ENCODE data around the gene ANG. TPM values are rescaled to one million over a fixed set of nuclear protein-coding genes. Genes with fewer than 3 reads are reported as not detected.
"Not testable (repeated sequence)": the region's sequence is repeated elsewhere in the genome, so short reads cannot be mapped to it uniquely, and the experiment has no call there.

ANG gene
- total and polyA plus RNA-seq, 9 of the 15 experiments (the other 6 are each of a cell fraction or from before 2014, with no cell fraction given) = 0.21 to 0.73 (median 0.34) TPM; not detected in 4

DNA sequence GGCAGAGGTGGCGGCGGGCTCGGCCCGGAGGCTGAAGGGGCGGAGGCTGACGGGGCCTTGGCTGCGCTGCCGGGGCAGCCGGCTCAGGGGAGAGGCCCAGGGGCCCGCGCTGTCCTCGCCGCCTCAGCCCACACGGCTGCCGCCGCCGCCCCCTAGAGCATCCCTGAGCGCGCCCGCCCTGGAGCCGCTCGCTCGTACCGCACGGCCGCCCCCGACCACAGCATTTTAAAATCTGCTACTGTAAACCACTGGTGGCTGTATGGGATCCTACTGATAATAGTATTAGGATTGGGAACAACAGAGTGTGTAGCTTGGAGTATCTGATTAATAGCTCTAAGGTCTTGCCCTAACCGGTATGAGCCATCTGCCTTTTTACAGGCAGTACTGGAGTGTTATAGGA lies 34.9 kb downstream of the ANG start:
- TF ChIP-seq, protein P1, sequence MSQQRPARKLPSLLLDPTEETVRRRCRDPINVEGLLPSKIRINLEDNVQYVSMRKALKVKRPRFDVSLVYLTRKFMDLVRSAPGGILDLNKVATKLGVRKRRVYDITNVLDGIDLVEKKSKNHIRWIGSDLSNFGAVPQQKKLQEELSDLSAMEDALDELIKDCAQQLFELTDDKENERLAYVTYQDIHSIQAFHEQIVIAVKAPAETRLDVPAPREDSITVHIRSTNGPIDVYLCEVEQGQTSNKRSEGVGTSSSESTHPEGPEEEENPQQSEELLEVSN (IDR thresholded peaks at IDR 0.05; ENCODE audit: borderline replicate concordance in 1 of 2, extremely low read depth in 1 of 2, insufficient read depth in 1 of 2, insufficient read length in 1 of 2, low read depth in 1 of 2, low read length in 1 of 2, poor library complexity in 1 of 2, severe bottlenecking in 1 of 2) = peak in 1 of 2 experiments; percentile 16
- TF ChIP-seq, protein P2, sequence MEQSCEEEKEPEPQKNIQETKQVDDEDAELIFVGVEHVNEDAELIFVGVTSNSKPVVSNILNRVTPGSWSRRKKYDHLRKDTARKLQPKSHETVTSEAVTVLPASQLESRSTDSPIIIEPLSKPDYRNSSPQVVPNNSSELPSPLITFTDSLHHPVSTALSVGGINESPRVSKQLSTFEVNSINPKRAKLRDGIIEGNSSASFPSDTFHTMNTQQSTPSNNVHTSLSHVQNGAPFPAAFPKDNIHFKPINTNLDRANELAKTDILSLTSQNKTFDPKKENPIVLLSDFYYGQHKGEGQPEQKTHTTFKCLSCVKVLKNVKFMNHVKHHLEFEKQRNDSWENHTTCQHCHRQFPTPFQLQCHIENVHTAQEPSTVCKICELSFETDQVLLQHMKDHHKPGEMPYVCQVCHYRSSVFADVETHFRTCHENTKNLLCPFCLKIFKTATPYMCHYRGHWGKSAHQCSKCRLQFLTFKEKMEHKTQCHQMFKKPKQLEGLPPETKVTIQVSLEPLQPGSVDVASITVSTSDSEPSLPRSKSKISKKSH (CRISPR knock-in tag; IDR thresholded peaks at IDR 0.05) = no peak
- H3K4me1 ChIP-seq (replicated peaks in 1 of 2; ENCODE audit: control insufficient read depth in 2 of 2, insufficient read depth in 2 of 2, low read length in 2 of 2) = peaks cover 0 to 6% of the 10 kb centered on the region in 2 experiments; a peak in 2 of 5 replicates
- FAIRE-seq (no peak), ATAC-seq (peak; percentile 49; the same call in 1 of the 3 replicates), DNase-seq (ENCODE audit: extremely low read depth in 1 of 4, low spot score in 3 of 4) (peak in 1 of 4 experiments; percentile 10)
- ChIA-PET POLR2A (no interaction called here), CTCF (ENCODE audit: low intra/inter-chr PET ratio) (no interaction called here)
- no peak overlapping the region for H3K4me2 ChIP-seq (ENCODE audit: insufficient read depth, low read length)
- no TSS peak for BruUV-seq (replicated peaks)
- H4K20me1 ChIP-seq (replicated peaks; ENCODE audit: control insufficient read depth, insufficient read depth, low read length) = no peaks in the 10 kb centered on the region
- H3K9me3 ChIP-seq (replicated peaks; ENCODE audit: control insufficient read depth, insufficient read depth, low read depth, low read length) = no peaks in the 10 kb centered on the region
- H3K9ac ChIP-seq (ENCODE audit: insufficient read depth in 1 of 2, low read depth in 2 of 2, low read length in 2 of 2) = no peak overlapping the region
- H3K9me1 ChIP-seq (ENCODE audit: control insufficient read depth, insufficient read depth, low read length) = no peaks in the 10 kb centered on the region
- no peaks in the 10 kb centered on the region for H3K79me2 ChIP-seq (ENCODE audit: control insufficient read depth, insufficient read depth, low read length)
- no peak overlapping the region for H3K27ac ChIP-seq (ENCODE audit: extremely low read depth, low read depth, low read length)
- no peak overlapping the region for H3K4me3 ChIP-seq
- peaks cover 22 to 37% of the 10 kb centered on the region in 2 experiments; a peak in 4 of 5 replicates for H3K27me3 ChIP-seq (ENCODE audit: control insufficient read depth in 2 of 2, insufficient read depth in 2 of 2, low read length in 2 of 2)
- H2AFZ ChIP-seq (ENCODE audit: low read depth, low read length) = no peak overlapping the region
- in situ Hi-C loops (cut with MboI) = loop anchor here (25.0 kb wide), 1 partner anchor 239 kb away; the partner anchor contains the start of gene RNASE2
- H3K36me3 ChIP-seq (ENCODE audit: control insufficient read depth, insufficient read depth, low read length) = no peaks in the 10 kb centered on the region
- 7% methylated on average over 10 of the region's 28 CpGs for WGBS (ENCODE audit: insufficient coverage, low coverage, missing lambda C conversion rate)
- intact Hi-C loops (cut with micrococcal nuclease) = no loop called here

DNA sequence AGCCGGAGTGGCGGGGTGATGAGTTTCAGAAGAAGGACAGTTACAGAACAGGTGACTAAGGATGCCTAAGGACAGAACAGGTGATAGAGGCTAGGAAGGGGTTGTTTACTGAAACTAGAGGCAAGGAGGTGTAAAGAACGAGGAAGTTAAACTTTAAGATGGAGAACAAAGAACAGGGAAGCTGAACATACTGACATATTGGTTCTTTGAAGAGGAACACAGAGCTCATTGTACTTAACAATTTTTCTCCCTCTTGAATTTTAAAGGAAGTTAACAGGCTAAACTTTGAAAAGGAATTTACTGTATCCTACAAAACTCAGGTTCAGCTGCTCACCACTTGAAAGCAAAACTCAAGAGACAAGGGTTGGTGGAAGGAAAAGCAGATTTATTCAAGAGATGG lies 37.6 kb downstream of the ANG start:
- POLR2A ChIA-PET; H3K9ac ChIP-seq (ENCODE audit: insufficient read depth in 1 of 2, low read depth in 2 of 2, low read length in 2 of 2); H3K4me3 ChIP-seq; in situ Hi-C loops (cut with MboI); H3K9me1 ChIP-seq (ENCODE audit: control insufficient read depth, insufficient read depth, low read length); BruUV-seq (replicated peaks); H2AFZ ChIP-seq (ENCODE audit: low read depth, low read length); H4K20me1 ChIP-seq (replicated peaks; ENCODE audit: control insufficient read depth, insufficient read depth, low read length); H3K79me2 ChIP-seq (ENCODE audit: control insufficient read depth, insufficient read depth, low read length); H3K4me1 ChIP-seq (replicated peaks in 1 of 2; ENCODE audit: control insufficient read depth in 2 of 2, insufficient read depth in 2 of 2, low read length in 2 of 2); FAIRE-seq; H3K4me2 ChIP-seq (ENCODE audit: insufficient read depth, low read length); H3K36me3 ChIP-seq (ENCODE audit: control insufficient read depth, insufficient read depth, low read length); ATAC-seq; CTCF ChIA-PET (ENCODE audit: low intra/inter-chr PET ratio); H3K27ac ChIP-seq (ENCODE audit: extremely low read depth, low read depth, low read length); DNase-seq (ENCODE audit: extremely low read depth in 1 of 4, low spot score in 3 of 4); intact Hi-C loops (cut with micrococcal nuclease); H3K9me3 ChIP-seq (replicated peaks; ENCODE audit: control insufficient read depth, insufficient read depth, low read depth, low read length): not testable (repeated sequence)
- peaks cover 20 to 33% of the 10 kb centered on the region in 2 experiments; a peak in 4 of 5 replicates for H3K27me3 ChIP-seq (ENCODE audit: control insufficient read depth in 2 of 2, insufficient read depth in 2 of 2, low read length in 2 of 2)
- 20% methylated on average over 3 of the region's 3 CpGs for WGBS (ENCODE audit: insufficient coverage, low coverage, missing lambda C conversion rate)
